Heart left ventricle (tissue), 16 donors: ENCODE results near the gene SH3GLB1. TPM values are rescaled to one million over a fixed set of nuclear protein-coding genes. Genes with fewer than 3 reads are reported as not detected.

Source experiments
- ATAC-seq, 4 donors: fragments of 200-7000 bp; cut with Tn5 transposase; one replicate each; pipeline ENCODE4 v1.9.1; 2020 to 2022; ENCODE audit warnings: moderate library complexity in 4 of 4, mild to moderate bottlenecking in 3 of 4, moderate number of reproducible peaks in 1 of 4
- DNase-seq, 5 donors: peaks; one replicate each; pipeline ENCODE4 v3.0.0-alpha.2; 2020
- H3K27ac ChIP-seq, 12 donors: fragments of 200-600 bp; sonication (generic) in 4 of 12; one replicate each; pipeline versions ENCODE4 v1.5.0 to v1.8.0; 2016 to 2022; ENCODE audit warnings: mild to moderate bottlenecking in 2 of 12
- H3K27me3 ChIP-seq, 9 donors: fragments of 200-600 bp; sonication (generic) in 2 of 9; one replicate each; pipeline versions ENCODE4 v1.5.1 to v1.8.0; 2016 to 2022; ENCODE audit warnings: mild to moderate bottlenecking in 3 of 9
- H3K36me3 ChIP-seq, 9 donors: fragments of 200-600 bp; sonication (generic) in 2 of 9; one replicate each; pipeline versions ENCODE4 v1.5.0 to v1.8.0; 2018 to 2022; ENCODE audit warnings: mild to moderate bottlenecking in 2 of 9
- H3K4me1 ChIP-seq, 12 donors: fragments of 200-600 bp; sonication (generic) in 4 of 12; one replicate each; pipeline versions ENCODE4 v1.5.0 to v1.8.0; 2016 to 2022; ENCODE audit warnings: mild to moderate bottlenecking in 3 of 12
- H3K4me3 ChIP-seq, 12 donors: fragments of 200-600 bp; sonication (generic) in 4 of 12; one replicate each; pipeline versions ENCODE4 v1.5.0 to v1.8.0; 2017 to 2022; ENCODE audit warnings: mild to moderate bottlenecking in 9 of 12, moderate library complexity in 4 of 12
- H3K9me3 ChIP-seq, 12 donors: fragments of 200-600 bp; sonication (generic) in 4 of 12; one replicate each; pipeline versions ENCODE4 v1.5.0 to v1.8.0; 2016 to 2022; ENCODE audit warnings: mild to moderate bottlenecking in 1 of 12
- POLR2A ChIP-seq, 2 donors: fragments of 450-650 bp; IDR thresholded peaks; one replicate each; pipeline ENCODE4 v1.6.1; 2017; ENCODE audit warnings: antibody characterized with exemption in 2 of 2, mild to moderate bottlenecking in 2 of 2, moderate library complexity in 2 of 2
- WGBS, 4 donors: extraction: QIAGEN DNeasy Blood & Tissue Kit in 2 of 4; methylation state at CpG; one replicate each; pipeline versions ENCODE4 v1.1.5 to v1.1.7; 2013 to 2018; 5-methylcytosine and 5-hydroxymethylcytosine counted together
- intact Hi-C, 10 donors: fragments of 100-400 bp; cut with DNase I; formaldehyde crosslinking; loops; one replicate each; pipeline versions ENCODE4 v1.11.1 to v1.14.2; 2022
- polyA plus RNA-seq, 2 donors: library from polyadenylated mRNA; stranded (reverse); fragments of 200-250 nt; gene quantifications; one replicate each; pipeline ENCODE4 v1.2.3, GENCODE V29; 2013
- total RNA-seq, 9 donors: library from RNA; depleted of rRNA in 2 of 9; stranded (reverse); fragments of >200 nt in 2 of 9; fragmentation: NEBNext Ultra II Directional in 3 of 9; extraction: Animal tissue kit (Norgen Biotek cat#: 25700) in 3 of 9; gene quantifications; one replicate each; pipeline versions ENCODE4 v1.1.0 to v1.2.4, GENCODE V29; 2016 to 2023
- TF ChIP-seq, protein P1 (sequence below), 12 donors: fragments of 200-600 bp; sonication (generic) in 4 of 12; IDR thresholded peaks; one replicate each; pipeline versions ENCODE4 v1.5.0 to v1.8.0; 2018 to 2022; ENCODE audit warnings: antibody characterized with exemption in 12 of 12, mild to moderate bottlenecking in 5 of 12
- donor health status: ischemic (EF 13 %, LVEDD 7.1; RV severe dilation, severe dysfunction).
- donor health status: healthy with polysubstance abuse.
- donor health status: DM: no; HTN: yes; CAD: no.
- donor health status: DM: no; HTN: no; CAD: no.
- donor health status: ischemic (EF 25% LVEDD 6.9; RV normal size, moderate dysfunction).
- donor health status: ischemic (EF 25% LVEDD 5.7; RV mildly dilated, moderate dysfunction).
- donor health status: healthy.
- donor health status: DM: yes; HTN: yes; CAD: no.
- donor health status: ischemic (EF 35%, LVEDD 5.7; RV mildly dilated, moderate dysfunction).
- donor health status: nonischemic (EF 11% LVEDD 7.7; RV severe dilation, severe dysfunction).
- donor health status: DM: yes; HTN: yes; CAD: no.
- donor health status: PGD.
- donor health status: ischemic (EF 29% LVEDD 5.4; RV normal size, mild dysfunction).
- donor health status: nonischemic (EF 23%, LVEDD 6.1; RV moderate dilation, normal function).

The SH3GLB1 gene
- total and polyA plus RNA-seq, 11 donors = 26.3 to 203 (median 125) TPM

DNA sequence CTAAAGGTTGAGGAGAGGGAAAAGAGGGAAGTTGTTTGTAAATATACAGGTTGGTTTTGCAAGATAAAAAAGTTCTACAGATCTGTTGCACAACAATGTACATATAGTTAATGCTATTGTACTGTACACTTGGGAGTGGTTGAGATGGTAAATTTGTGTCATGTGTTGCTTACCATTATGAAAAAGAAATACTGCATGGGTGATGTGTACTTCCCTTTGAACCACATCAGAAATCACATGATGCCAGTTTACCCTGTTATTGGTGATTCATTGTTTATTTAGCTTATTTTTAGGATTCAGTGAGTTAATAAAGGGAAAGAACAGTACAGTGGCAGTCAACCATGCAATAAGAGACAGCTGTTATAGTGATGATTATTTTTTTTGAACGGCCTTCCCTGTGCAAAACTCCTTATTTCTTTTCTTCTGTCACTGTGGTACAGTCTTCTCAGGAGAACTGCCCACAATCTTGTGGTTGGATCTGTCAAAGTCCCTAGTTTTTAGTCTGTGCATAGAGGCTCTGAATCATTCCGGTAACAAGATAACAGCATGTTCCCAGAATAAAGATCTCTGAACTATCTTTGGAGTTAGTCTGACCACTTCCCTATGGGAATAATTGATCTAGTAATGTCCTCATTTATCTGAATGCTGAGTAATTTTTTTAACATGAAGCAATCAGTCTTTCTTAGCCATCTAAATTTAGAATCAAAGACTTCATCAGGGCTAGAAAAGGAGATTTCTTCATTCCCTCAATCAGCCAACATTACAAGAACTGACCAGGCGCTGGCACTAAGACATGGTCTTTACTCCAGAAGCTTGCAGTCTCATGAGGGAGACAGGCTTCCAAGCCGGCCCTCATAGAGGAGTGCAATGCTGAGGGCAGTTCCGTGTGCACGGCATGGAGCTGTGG, 84.2 kb downstream of the SH3GLB1 start:
- Histone ChIP-seq H3K36me3 (no peaks in the 10 kb centered on the region), H3K4me1 (peaks cover 5 to 46% (median 27%) of the 10 kb centered on the region in 12 donors), H3K27ac (peak overlapping the region in 7 of 12 donors; percentile 31 to 79 (median 58)), H3K9me3 (peaks cover 0 to 16% (median 3%) of the 10 kb centered on the region in 12 donors), H3K4me3 (no peak overlapping the region), H3K27me3 (no peaks in the 10 kb centered on the region)
- DNase-seq = peak in 4 of 5 donors; percentile 24 to 62 (median 56)
- WGBS, 4 donors = 55 to 70% (median 63%) methylated on average over 6 of the region's 6 CpGs
- no peak for TF ChIP-seq POLR2A (IDR thresholded peaks at IDR 0.05)
- TF ChIP-seq, protein P1, sequence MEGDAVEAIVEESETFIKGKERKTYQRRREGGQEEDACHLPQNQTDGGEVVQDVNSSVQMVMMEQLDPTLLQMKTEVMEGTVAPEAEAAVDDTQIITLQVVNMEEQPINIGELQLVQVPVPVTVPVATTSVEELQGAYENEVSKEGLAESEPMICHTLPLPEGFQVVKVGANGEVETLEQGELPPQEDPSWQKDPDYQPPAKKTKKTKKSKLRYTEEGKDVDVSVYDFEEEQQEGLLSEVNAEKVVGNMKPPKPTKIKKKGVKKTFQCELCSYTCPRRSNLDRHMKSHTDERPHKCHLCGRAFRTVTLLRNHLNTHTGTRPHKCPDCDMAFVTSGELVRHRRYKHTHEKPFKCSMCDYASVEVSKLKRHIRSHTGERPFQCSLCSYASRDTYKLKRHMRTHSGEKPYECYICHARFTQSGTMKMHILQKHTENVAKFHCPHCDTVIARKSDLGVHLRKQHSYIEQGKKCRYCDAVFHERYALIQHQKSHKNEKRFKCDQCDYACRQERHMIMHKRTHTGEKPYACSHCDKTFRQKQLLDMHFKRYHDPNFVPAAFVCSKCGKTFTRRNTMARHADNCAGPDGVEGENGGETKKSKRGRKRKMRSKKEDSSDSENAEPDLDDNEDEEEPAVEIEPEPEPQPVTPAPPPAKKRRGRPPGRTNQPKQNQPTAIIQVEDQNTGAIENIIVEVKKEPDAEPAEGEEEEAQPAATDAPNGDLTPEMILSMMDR (IDR thresholded peaks at IDR 0.05) = no peak
- peak; percentile 65 to 83 (median 78) for ATAC-seq
- intact Hi-C loops = no loop called here

DNA sequence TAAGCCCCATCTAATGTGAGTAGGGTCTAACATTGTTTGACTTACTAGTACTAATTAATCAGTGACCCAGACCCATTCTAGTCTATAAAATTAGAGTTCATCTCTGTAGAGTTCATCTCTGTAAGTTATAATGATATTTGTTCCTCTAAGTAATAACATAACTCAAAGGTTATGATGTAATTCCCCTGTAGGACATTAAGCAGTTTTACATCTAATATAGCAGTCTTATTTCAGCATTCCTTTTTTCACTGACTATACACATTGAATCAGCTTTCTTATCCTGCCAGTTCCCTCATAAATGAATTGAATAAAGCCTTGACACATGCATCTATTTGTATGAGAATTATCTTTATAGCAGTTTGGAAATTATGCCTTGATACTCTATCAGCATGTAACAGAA, 90.9 kb downstream of the SH3GLB1 start:
- Histone ChIP-seq H3K9me3 (no peaks in the 10 kb centered on the region), H3K27ac (no peak overlapping the region), H3K4me1 (peaks cover 5 to 22% (median 16%) of the 10 kb centered on the region in 12 donors), H3K36me3 (no peaks in the 10 kb centered on the region), H3K27me3 (no peaks in the 10 kb centered on the region), H3K4me3 (no peak overlapping the region)
- TF ChIP-seq POLR2A (IDR thresholded peaks at IDR 0.05) = no peak
- TF ChIP-seq, protein P1 (IDR thresholded peaks at IDR 0.05) = no peak
- intact Hi-C loops = no loop called here
- ATAC-seq (no peak), DNase-seq (no peak)

Other genes starting within 250 kb of the SH3GLB1 start
- under 1 TPM in 1 of 9 donors, not detected in 8; 0.07 TPM for gene CLCA1, start 235.6 kb upstream of the SH3GLB1 start, total RNA-seq
- under 1 TPM in 1 of 2 donors, not detected in 1; 0.06 TPM for gene CLCA1, start 235.6 kb upstream of the SH3GLB1 start, polyA plus RNA-seq
- gene CLCA4, start 157.5 kb upstream of the SH3GLB1 start, total RNA-seq = under 1 TPM in 1 of 9 donors, not detected in 8; 0.51 TPM
- under 1 TPM in 1 of 2 donors, not detected in 1; 0.14 TPM for gene CLCA4, start 157.5 kb upstream of the SH3GLB1 start, polyA plus RNA-seq
- 100 to 1,000 TPM in 2 of 9 donors, 10 to 100 TPM in 7; 46.8 to 125 (median 76.1) TPM for gene SELENOF, start 209.6 kb downstream of the SH3GLB1 start, total RNA-seq
- gene SELENOF, start 209.6 kb downstream of the SH3GLB1 start, polyA plus RNA-seq = 100 to 1,000 TPM in 1 of 2 donors, 10 to 100 TPM in 1; 53.2 to 101 TPM
- gene HS2ST1, start 210.1 kb downstream of the SH3GLB1 start, total RNA-seq = 10 to 100 TPM in 7 of 9 donors, 1 to 10 TPM in 2; 6.5 to 20.3 (median 14.0) TPM
- 10 to 100 TPM in 1 of 2 donors, 1 to 10 TPM in 1; 3.4 to 11.0 TPM for gene HS2ST1, start 210.1 kb downstream of the SH3GLB1 start, polyA plus RNA-seq